K562 (cell line): ENCODE results near the gene BRMS1. TPM values are rescaled to one million over a fixed set of nuclear protein-coding genes. Genes with fewer than 3 reads are reported as not detected.

Experiments used
- ATAC-seq: fragments of 200-7000 bp; cut with Tn5 transposase; 3 replicates; pipeline ENCODE4 v1.9.1; 2020; ENCODE audit warnings: moderate library complexity
- BruUV-seq: library from RNA; stranded (reverse); fragments of 400-500 nt; replicated peaks from 2 replicates; lab custom pipeline; 2021; lab: Mats Ljungman, UMichigan
- CTCF ChIA-PET: fragments of 300-600 bp; formaldehyde crosslinking; extraction: SDS; loops from one replicate; lab custom pipeline; 2021; ENCODE audit warnings: low intra/inter-chr PET ratio; lab: Yijun Ruan, JAX
- POLR2A ChIA-PET: fragments of 300-600, 350-650 bp; sonication (Branson Sonifier 250); formaldehyde crosslinking; extraction: SDS; loops from one replicate; lab custom pipeline; 2021; ENCODE audit warnings: antibody characterized with exemption, inconsistent platforms; lab: Yijun Ruan, JAX
- DNase-seq, 4 experiments: peaks; one replicate each; pipeline versions ENCODE4 v3.0.0 to v3.0.0-alpha.2; 2011 to 2018; ENCODE audit warnings: low spot score in 3 of 4, mixed read lengths in 3 of 4; ENCODE audit errors: extremely low read depth in 1 of 4
- FAIRE-seq: peaks from 2 replicates; lab custom pipeline; 2011; peaks lifted over from hg19 to GRCh38; lab: Jason Lieb, UNC
- H2AFZ ChIP-seq: 2 replicates; pipeline ENCODE4 v1.6.0; 2011; ENCODE audit warnings: low read depth, low read length, control low read depth, inconsistent platforms
- H3K27ac ChIP-seq: fragments of 200-600 bp; 3 replicates; pipeline ENCODE4 v1.8.0; 2011; ENCODE audit warnings: low read depth, mild to moderate bottlenecking, control low read depth, inconsistent platforms, low read length, moderate library complexity, mixed read lengths; ENCODE audit errors: extremely low read depth
- H3K27me3 ChIP-seq, 2 experiments: fragments of 300-600 bp in 1 of 2; 2 replicates in 1 of 2; 3 replicates in 1 of 2; pipeline versions ENCODE4 v1.6.0 to v1.8.0; 2011; ENCODE audit warnings: inconsistent platforms in 2 of 2, low read length in 2 of 2, mild to moderate bottlenecking in 1 of 2, mixed read lengths in 1 of 2, moderate library complexity in 1 of 2; ENCODE audit not compliant: control insufficient read depth in 2 of 2, insufficient read depth in 2 of 2
- H3K36me3 ChIP-seq: fragments of 300-600 bp; 3 replicates; pipeline ENCODE4 v1.8.0; 2011; ENCODE audit warnings: mild to moderate bottlenecking, low read length, inconsistent platforms; ENCODE audit not compliant: control insufficient read depth, insufficient read depth
- H3K4me1 ChIP-seq, 2 experiments: fragments of 200-600 bp in 1 of 2; replicated peaks in 1 of 2; 2 replicates in 1 of 2; 3 replicates in 1 of 2; pipeline versions ENCODE4 v1.5.1 to v1.8.0; 2011; ENCODE audit warnings: inconsistent platforms in 2 of 2, low read length in 2 of 2, mild to moderate bottlenecking in 1 of 2, mixed read lengths in 1 of 2, moderate library complexity in 1 of 2; ENCODE audit not compliant: control insufficient read depth in 2 of 2, insufficient read depth in 2 of 2
- H3K4me2 ChIP-seq: 2 replicates; pipeline ENCODE4 v1.6.1; 2011; ENCODE audit warnings: low read length, control low read depth, inconsistent platforms, mixed read lengths; ENCODE audit not compliant: insufficient read depth
- H3K4me3 ChIP-seq: fragments of 200-600 bp; sonication (generic), shearing (Covaris generic); 2 replicates; pipeline ENCODE4 v1.5.1; 2016; ENCODE audit warnings: control low read depth, inconsistent platforms
- H3K79me2 ChIP-seq: fragments of 200-600 bp; 3 replicates; pipeline ENCODE4 v1.8.0; 2011; ENCODE audit warnings: low read length, inconsistent platforms; ENCODE audit not compliant: control insufficient read depth, insufficient read depth
- H3K9ac ChIP-seq, 2 experiments: 2 replicates each; pipeline versions ENCODE4 v1.6.0 to v1.6.1; 2011; ENCODE audit warnings: low read depth in 2 of 2, low read length in 2 of 2, control low read depth in 1 of 2, inconsistent platforms in 1 of 2, mild to moderate bottlenecking in 1 of 2, mixed read lengths in 1 of 2; ENCODE audit not compliant: insufficient read depth in 1 of 2
- H3K9me1 ChIP-seq: one replicate; pipeline ENCODE4 v1.6.0; 2011; ENCODE audit warnings: inconsistent platforms, mild to moderate bottlenecking, low read length, moderate library complexity; ENCODE audit not compliant: control insufficient read depth, insufficient read depth
- H3K9me3 ChIP-seq: replicated peaks from 2 replicates; pipeline ENCODE4 v1.5.1; 2011; ENCODE audit warnings: low read depth, low read length, inconsistent platforms; ENCODE audit not compliant: control insufficient read depth, insufficient read depth
- H4K20me1 ChIP-seq: replicated peaks from 2 replicates; pipeline ENCODE4 v1.6.1; 2011; ENCODE audit warnings: low read length, inconsistent platforms, mixed read lengths; ENCODE audit not compliant: control insufficient read depth, insufficient read depth
- BRD9 ChIP-seq: fragments of 450-650 bp; IDR thresholded peaks from 2 replicates; pipeline ENCODE4 v1.6.1; 2018; ENCODE audit warnings: low read depth; ENCODE audit not compliant: partially characterized antibody
- CCNT2 ChIP-seq: IDR thresholded peaks from 2 replicates; pipeline ENCODE4 v1.6.1; 2011; ENCODE audit warnings: borderline replicate concordance, low read depth, mild to moderate bottlenecking, moderate library complexity, mixed read lengths, low read length; ENCODE audit not compliant: insufficient read length; ENCODE audit errors: extremely low read depth
- SMAD4 ChIP-seq: fragments of 250-450 bp; sonication (Bioruptor Pico); conservative IDR thresholded peaks from 2 replicates; pipeline ENCODE4 v1.8.0; 2021; ENCODE audit warnings: inconsistent platforms, mild to moderate bottlenecking, moderate library complexity
- ZC3H11A ChIP-seq: IDR thresholded peaks from 2 replicates; pipeline ENCODE4 v1.6.1; 2012; ENCODE audit warnings: low read depth, low read length, improper control_type of control experiment
- ZC3H8 ChIP-seq: fragments of 450-650 bp; IDR thresholded peaks from 2 replicates; pipeline ENCODE4 v1.6.1; 2017
- WGBS: fragments of 100-300 bp; shearing (Covaris generic); methylation state at CpG from one replicate; pipeline ENCODE4 v1.1.6; 2016; ENCODE audit warnings: low coverage, mixed read lengths; ENCODE audit not compliant: insufficient coverage; ENCODE audit errors: missing lambda C conversion rate; 5-methylcytosine and 5-hydroxymethylcytosine counted together
- in situ Hi-C: fragments of 300-500 bp; cut with MboI; formaldehyde crosslinking; loops from 4 replicates; pipeline ENCODE4 v1.15.0; 2018; ENCODE audit warnings: inconsistent platforms, mixed read lengths
- intact Hi-C: fragments of 100-400 bp; cut with micrococcal nuclease; formaldehyde crosslinking; loops from 2 replicates; pipeline ENCODE4 v1.14.2; 2022
- polyA plus RNA-seq, 8 experiments: library from polyadenylated mRNA; depleted of rRNA in 4 of 8; stranded (reverse) in 5 of 8; unstranded in 3 of 8; fragments of >200 nt; fragmentation: Nextera tagmentation in 2 of 8; fragmentation: Illumina TruSeq in 1 of 8; extraction: Ambion mirVana in 2 of 8; extraction: Trizol in 1 of 8; gene quantifications; 2 replicates each; pipeline versions ENCODE4 v1.2.1 to v1.2.3, GENCODE V29; 2011 to 2014; ENCODE audit warnings: inconsistent platforms in 1 of 8, missing spikeins in 1 of 8
- total RNA-seq, 7 experiments: library from RNA; depleted of rRNA in 6 of 7; stranded (reverse); fragments of >200 nt in 6 of 7; fragmentation: Illumina TruSeq in 2 of 7; extraction: Trizol in 2 of 7; gene quantifications; 2 replicates each; pipeline versions ENCODE4 v1.2.1 to v1.2.3, GENCODE V29; 2011 to 2021; ENCODE audit warnings: low replicate concordance in 1 of 7
- TF ChIP-seq, protein P1 (sequence below), 2 experiments: IDR thresholded peaks; 2 replicates each; pipeline ENCODE4 v1.6.1; 2012; ENCODE audit warnings: improper control_type of control experiment in 2 of 2, low read depth in 2 of 2, low read length in 2 of 2, borderline replicate concordance in 1 of 2
- TF ChIP-seq, protein P2 (sequence below): fragments of 250-450 bp; sonication (Bioruptor Pico); IDR thresholded peaks from 2 replicates; pipeline ENCODE4 v1.5.0; 2022; ENCODE audit warnings: mild to moderate bottlenecking

The BRMS1 gene
- total and polyA plus RNA-seq, 9 of the 15 experiments (the other 6 are each of a cell fraction or from before 2014, with no cell fraction given), result 2.2 to 78.8 (median 33.4) TPM

DNA sequence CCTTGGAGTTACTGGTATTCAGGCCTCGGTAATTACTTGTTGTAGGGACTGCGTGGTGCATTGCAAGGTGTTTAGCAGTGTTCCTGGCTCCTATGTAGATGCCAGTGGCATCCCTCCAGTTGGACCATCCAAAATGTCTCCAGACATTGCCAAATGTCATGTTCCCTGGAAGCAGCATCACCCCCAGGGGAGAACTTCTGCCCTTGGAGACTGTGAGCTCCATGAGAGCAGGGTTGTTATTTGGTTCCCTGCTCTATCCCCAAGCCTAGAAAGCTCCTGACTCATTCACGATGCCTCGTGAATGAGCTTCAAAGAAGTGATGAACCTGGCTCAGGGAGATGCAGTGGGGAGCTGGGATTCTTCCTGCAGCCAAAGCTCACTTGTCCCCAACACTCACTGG is 23.3 kb downstream of the BRMS1 start:
- H3K27ac ChIP-seq, result no peak overlapping the region
- peaks cover 2% of the 10 kb centered on the region for H3K9me1 ChIP-seq
- FAIRE-seq (no peak), DNase-seq (no peak)
- H3K27me3 ChIP-seq, result no peaks in the 10 kb centered on the region
- in situ Hi-C loops, result no loop called here
- H3K36me3 ChIP-seq, result no peaks in the 10 kb centered on the region
- POLR2A ChIA-PET, result interaction anchor here (1.4 kb wide), 1 partner anchor 8 kb away, joined by 9 read pairs; no protein-coding TSS in a partner anchor
- BruUV-seq, result no TSS peak
- TF ChIP-seq, protein P1, sequence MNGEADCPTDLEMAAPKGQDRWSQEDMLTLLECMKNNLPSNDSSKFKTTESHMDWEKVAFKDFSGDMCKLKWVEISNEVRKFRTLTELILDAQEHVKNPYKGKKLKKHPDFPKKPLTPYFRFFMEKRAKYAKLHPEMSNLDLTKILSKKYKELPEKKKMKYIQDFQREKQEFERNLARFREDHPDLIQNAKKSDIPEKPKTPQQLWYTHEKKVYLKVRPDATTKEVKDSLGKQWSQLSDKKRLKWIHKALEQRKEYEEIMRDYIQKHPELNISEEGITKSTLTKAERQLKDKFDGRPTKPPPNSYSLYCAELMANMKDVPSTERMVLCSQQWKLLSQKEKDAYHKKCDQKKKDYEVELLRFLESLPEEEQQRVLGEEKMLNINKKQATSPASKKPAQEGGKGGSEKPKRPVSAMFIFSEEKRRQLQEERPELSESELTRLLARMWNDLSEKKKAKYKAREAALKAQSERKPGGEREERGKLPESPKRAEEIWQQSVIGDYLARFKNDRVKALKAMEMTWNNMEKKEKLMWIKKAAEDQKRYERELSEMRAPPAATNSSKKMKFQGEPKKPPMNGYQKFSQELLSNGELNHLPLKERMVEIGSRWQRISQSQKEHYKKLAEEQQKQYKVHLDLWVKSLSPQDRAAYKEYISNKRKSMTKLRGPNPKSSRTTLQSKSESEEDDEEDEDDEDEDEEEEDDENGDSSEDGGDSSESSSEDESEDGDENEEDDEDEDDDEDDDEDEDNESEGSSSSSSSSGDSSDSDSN (IDR thresholded peaks at IDR 0.05; ENCODE audit: borderline replicate concordance in 1 of 2, low read depth in 2 of 2, low read length in 2 of 2), result no peak
- TF ChIP-seq, protein P2, sequence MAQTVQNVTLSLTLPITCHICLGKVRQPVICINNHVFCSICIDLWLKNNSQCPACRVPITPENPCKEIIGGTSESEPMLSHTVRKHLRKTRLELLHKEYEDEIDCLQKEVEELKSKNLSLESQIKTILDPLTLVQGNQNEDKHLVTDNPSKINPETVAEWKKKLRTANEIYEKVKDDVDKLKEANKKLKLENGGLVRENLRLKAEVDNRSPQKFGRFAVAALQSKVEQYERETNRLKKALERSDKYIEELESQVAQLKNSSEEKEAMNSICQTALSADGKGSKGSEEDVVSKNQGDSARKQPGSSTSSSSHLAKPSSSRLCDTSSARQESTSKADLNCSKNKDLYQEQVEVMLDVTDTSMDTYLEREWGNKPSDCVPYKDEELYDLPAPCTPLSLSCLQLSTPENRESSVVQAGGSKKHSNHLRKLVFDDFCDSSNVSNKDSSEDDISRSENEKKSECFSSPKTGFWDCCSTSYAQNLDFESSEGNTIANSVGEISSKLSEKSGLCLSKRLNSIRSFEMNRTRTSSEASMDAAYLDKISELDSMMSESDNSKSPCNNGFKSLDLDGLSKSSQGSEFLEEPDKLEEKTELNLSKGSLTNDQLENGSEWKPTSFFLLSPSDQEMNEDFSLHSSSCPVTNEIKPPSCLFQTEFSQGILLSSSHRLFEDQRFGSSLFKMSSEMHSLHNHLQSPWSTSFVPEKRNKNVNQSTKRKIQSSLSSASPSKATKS (CRISPR knock-in tag), result no peak
- TF ChIP-seq ZC3H11A (no peak), ZC3H8 (no peak), CCNT2 (no peak), BRD9 (no peak), SMAD4 (CRISPR knock-in tag) (no peak)
- TF ChIP-seq, all 486 proteins: peak for 0
- Histone ChIP-seq H2AFZ (no peak overlapping the region), H3K4me1 (peaks cover 0 to 46% of the 10 kb centered on the region in 2 experiments; a peak in 3 of 5 replicates), H3K9me3 (no peaks in the 10 kb centered on the region), H3K79me2 (no peaks in the 10 kb centered on the region), H4K20me1 (no peaks in the 10 kb centered on the region), H3K4me2 (no peak overlapping the region), H3K9ac (no peak overlapping the region), H3K4me3 (no peak overlapping the region)
- CTCF ChIA-PET, result interaction anchor here (0.6 to 1.5 kb wide), 2 partner anchors 10 to 98 kb away, joined by 5 to 16 read pairs; no protein-coding TSS in a partner anchor
- no peak for ATAC-seq
- 27% methylated on average over 4 of the region's 4 CpGs for WGBS
- intact Hi-C loops, result no loop called here
